Activated T-cell treated with anti-CD3 and anti-CD28 coated beads for 4 hours (primary cell): Measurements from ENCODE around the gene FMC1.
"Not testable (repeated sequence)": the region's sequence is repeated elsewhere in the genome, so short reads cannot be mapped to it uniquely, and the experiment has no call there.

ENCODE experiments used
- DNase-seq: peaks from one replicate; pipeline ENCODE4 v3.0.0-alpha.2; 2020

The FMC1 gene

DNA sequence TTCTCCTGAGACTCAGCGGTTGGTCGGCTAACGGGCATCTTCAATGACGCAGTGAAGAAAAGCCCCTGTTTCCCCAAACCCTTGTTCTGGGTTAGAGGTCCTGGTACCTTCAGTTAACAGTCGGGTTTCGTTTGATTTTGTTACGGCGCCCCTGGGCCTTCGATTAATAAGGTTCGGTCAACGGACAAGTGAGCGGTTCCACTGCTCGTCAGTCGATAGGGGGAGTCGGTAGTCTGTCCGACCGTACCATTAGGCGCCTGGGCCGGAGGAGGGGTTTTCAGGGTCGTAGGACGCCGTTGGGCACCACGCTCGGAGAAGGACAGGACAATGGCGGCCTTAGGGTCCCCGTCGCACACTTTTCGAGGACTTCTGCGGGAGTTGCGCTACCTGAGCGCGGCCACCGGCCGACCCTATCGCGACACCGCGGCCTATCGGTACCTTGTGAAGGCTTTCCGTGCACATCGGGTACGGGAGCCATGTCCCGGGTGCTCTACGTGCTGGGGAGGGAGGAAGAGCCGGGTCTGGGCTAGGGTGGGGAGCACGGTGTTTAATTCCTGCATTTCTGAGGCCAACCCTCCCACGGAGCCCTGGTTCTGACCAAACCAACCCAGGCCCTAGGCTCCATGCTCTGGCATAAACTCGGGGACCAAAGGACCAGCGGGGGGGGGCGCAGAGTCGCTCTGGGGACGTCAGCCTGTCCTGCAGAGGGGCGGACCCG, at the start of gene FMC1:
TSS of gene FMC1 (plus strand) at position 280 of the 718 bp plus-strand sequence. CDS start at position 328, 48 bp downstream.
- peak; percentile 71 for DNase-seq

DNA sequence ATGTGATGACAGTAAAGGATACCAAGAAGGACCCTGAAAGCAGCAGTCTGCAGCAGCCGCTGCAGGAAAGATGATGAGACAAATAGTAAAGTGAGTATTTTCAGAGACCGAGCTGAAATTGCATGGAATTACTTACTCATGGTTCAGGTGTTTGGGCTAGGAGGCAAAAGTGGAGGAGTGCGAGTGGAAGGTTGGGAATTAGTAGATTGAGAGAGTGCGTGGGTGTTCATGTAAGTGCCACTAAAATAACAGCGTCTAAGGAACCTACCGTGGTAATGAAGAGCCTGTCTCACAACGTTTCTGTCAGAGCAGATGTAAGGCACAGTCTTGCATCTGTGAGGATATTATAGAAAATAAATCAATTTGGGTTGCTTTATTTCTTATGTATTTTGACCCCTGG, 48.3 kb upstream of the FMC1 start:
- DNase-seq: no peak

- DNase-seq: no peak
These were observed 47.6 kb upstream of the FMC1 start for GRCh38 chr7:139293534-139293933.

GRCh38 chr7:139294241-139294640, 46.9 kb upstream of the FMC1 start:
- DNase-seq: no peak

DNA sequence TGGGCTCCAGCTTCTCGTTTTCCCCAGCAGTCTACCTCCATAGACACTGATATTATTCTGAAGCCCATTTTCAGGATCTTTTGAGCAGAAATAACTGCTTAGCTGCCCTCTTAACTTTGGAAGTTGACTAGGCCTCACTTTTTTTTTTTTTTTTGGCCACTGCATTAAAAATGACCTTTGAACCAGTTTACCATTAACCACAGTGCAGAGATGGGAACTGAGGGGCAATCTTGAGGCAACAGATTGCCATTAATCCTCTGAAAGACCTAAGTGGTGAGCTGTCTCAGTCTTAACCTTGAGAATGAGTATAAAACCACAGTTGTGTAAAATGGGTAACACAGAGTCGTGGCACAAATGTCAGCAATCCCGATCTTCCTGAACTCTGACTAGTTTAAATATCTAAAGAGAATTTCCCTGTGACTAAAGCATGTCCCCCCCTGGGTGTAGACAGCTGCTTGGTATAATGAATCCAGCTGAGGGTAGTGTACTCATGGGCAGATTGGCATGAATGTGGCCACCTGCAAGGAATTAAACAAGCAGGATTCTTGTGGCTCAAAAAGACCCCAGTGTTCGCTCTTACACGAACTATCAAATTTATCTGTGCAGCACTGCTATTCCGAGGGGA, 46.1 kb upstream of the FMC1 start:
- no peak for DNase-seq

GRCh38 chr7:139297795-139298194, 43.3 kb upstream of the FMC1 start:
- DNase-seq: no peak

DNA sequence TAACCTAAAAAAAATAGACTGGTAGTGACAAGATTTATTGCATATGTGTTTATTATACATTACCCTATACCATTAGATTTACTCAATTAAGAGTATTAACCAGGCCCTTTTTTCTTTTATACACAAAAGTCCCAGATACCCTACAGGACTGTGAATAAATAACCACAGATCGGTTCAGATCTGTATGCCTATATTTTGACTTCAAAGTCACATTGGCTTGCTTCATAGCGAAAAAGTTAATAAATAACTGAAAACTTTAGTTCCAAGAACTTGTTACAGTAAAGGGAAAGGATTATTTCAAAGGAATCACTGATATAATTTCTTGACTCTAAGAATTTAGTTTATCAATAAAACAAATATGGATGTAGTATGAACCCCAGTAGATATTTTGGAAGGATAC, 41.8 kb upstream of the FMC1 start:
- no peak for DNase-seq

DNA sequence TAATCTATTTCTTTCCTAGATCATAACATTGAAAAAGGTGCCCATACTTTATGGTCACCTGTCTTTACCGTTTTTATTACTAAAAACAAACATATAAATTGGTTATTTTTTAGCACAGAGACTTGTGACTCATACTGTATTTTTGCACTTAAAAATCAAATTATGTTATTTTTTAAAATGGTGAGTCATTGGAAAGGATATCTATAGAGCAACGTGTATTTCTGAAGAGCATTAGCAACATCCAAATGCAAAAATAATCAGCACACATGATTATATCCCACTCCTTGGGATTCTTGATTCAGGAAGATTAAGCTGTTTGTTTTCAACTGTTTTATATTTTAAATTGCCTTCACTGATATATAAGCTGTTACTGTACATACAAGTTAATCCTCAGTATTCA, 40.7 kb upstream of the FMC1 start:
- no peak for DNase-seq

GRCh38 chr7:139304517-139304916, 36.6 kb upstream of the FMC1 start:
- no peak for DNase-seq

- DNase-seq: no peak
These were observed 23.1 kb upstream of the FMC1 start for GRCh38 chr7:139317939-139318505.

GRCh38 chr7:139321071-139321745, 19.9 kb upstream of the FMC1 start:
- no peak for DNase-seq

GRCh38 chr7:139324709-139325108, 16.4 kb upstream of the FMC1 start:
- not testable (repeated sequence) for DNase-seq

GRCh38 chr7:139328375-139328774, 12.8 kb upstream of the FMC1 start:
- no peak for DNase-seq

- no peak for DNase-seq
These were observed 12.0 kb upstream of the FMC1 start for GRCh38 chr7:139329119-139329518.

- no peak for DNase-seq
These were observed 10.7 kb upstream of the FMC1 start for GRCh38 chr7:139330333-139331030.

DNA sequence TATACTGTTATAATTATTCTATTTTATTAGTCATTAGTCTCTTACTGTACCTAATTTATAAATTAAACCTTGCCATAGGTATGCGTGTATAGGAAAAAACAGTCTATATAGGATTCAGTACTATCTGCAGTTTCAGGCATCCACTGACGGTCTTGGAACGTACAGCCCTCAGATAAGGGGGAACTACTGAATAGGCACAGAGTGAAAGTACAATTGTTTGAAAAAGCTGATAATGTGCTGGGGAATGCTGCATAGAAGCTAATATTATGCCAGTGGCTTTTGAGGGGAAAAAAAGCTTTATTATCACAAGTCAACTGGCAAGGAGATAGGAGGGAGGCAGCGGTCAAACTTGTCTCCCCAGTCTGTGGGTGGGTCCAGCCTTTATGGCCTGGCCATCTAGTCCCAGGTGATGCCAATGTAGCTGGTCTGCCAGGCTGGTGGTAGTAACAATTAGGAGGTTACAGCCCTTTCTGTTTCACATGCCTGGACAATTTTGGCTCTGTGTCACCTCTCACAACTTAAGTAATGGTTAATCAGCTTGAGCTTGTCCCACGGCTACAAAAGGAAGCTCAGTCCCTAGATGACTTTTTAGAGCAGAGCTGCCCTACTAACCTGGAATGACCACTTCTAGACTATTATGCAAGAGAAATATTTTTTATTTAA, 8.3 kb upstream of the FMC1 start:
- DNase-seq: no peak

DNA sequence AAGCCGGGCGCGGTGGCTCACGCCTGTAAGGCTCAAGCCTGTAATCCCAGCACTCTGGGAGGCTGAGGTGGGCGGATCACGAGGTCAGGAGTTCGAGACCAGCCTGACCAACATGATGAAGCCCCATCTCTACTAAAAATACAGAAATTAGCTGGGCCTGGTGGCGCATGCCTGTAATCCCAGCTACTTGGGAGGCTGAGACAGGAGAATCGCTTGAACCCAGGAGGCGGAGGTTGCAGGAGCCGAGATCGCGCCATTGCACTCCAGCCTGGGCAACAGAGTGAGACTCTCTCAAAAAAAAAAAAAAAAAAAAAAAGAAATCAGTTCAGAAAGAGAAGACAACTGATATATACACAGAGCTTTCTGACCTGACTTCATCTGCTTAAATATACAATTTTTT, 7.7 kb upstream of the FMC1 start:
- DNase-seq: not testable (repeated sequence)

- no peak for DNase-seq
These were observed 6.6 kb upstream of the FMC1 start for GRCh38 chr7:139334399-139335150.

DNA sequence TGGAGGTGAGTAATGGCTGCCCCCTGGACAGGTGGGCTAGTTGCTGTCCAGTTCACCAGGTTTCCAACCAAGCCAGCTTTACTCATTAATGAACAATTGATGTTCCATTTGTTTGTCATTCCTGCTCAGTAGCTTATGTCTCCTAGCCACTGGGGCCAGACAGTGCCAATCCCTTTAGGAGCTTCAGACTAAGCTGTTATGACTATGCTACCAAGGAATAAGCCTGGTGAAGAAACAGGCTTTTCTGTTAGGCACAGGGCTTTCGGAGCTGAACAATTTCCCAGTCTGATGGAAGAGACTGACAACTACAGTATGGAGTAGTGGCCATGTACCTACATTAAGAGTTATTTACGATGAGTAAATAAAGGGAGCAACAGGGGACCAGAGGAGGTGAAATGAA, 2.1 kb upstream of the FMC1 start:
- no peak for DNase-seq

GRCh38 chr7:139339698-139340036, 1.5 kb upstream of the FMC1 start:
- DNase-seq: no peak

DNA sequence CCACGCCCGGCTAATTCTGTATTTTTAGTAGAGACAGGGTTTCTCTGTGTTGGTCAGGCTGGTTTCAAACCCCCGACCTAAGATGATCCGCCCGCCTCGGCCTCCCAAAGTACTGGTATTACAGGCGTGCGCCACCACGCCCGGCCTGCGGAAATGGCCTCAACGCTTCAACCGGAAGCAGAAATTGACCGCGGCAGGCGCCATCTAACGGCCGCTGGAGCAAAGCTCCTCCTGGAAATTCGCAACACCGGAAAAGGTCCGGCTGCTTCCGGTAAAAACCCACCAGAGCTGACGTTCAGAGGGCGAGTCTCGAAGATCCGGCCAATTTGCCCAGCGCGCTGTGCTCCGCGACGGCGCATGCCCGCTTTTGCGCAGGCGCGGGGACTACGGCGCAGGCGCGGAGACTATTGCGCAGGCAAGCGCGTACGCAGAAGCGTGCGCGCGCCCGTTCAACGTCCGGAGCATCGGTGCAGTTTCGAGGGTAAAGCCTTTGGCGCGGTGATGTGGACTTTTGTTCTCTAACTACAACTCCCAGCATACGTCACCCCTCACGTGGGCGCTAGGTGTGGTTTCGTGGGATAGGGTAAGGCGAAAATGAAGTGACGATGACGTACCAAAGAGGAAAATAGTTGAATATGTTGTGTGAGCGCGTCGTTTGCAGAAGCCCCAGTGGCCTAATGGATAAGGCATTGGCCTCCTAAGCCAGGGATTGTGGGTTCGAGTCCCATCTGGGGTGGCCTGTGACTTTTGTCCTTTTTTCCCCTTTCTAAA, 915 bp upstream of the FMC1 start:
- DNase-seq: peak; percentile 99

- no peak for DNase-seq
These were observed 404 bp upstream of the FMC1 start for GRCh38 chr7:139340808-139341057.
